Measurements from ENCODE around the gene MOB3A. TPM values are rescaled to one million over a fixed set of nuclear protein-coding genes. Genes with fewer than 3 reads are reported as not detected.
A peak's percentile ranks its signal among the peaks of the same experiment; 100 is the strongest.

The MOB3A gene
- total RNA-seq, 1 donor from 2014 or later = 69.2 TPM

DNA sequence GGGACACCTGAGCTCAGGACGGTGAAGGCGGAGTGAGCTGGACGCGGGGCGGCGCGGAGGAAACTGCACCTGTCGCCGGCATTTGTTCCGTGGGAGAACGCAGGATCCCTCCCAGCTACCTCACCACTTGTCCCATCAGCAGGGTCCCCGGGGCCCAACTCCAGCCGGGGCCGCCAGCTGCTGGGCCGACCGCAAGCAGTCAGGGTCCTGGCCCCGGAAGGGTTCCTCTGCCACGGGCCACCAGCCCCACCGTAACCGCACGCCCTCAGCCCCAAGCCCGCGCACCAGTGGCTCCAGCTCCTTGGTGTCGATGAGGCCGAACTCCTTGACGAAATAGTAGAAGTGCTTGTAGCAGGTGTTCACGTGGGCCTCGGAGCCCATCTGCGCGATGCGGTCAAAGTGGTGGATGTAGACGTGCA, 19.6 kb downstream of the MOB3A start:
- Histone ChIP-seq H3K36me3 (peaks cover 100% of the 10 kb centered on the region), H3K4me3 (no peak overlapping the region), H3K9me3 (no peaks in the 10 kb centered on the region), H3K4me1 (peaks cover 17% of the 10 kb centered on the region), H3K27ac (no peak overlapping the region), H3K27me3 (ENCODE audit: low read depth) (no peaks in the 10 kb centered on the region)
- DNase-seq (no peak), ATAC-seq (no peak)
- TF ChIP-seq CTCF (IDR thresholded peaks at IDR 0.05) = no peak
- intact Hi-C loops (cut with DNase I) = loop anchor here (10.0 kb wide), 1 partner anchor 62 kb away; the partner anchor contains the start of gene BTBD2

DNA sequence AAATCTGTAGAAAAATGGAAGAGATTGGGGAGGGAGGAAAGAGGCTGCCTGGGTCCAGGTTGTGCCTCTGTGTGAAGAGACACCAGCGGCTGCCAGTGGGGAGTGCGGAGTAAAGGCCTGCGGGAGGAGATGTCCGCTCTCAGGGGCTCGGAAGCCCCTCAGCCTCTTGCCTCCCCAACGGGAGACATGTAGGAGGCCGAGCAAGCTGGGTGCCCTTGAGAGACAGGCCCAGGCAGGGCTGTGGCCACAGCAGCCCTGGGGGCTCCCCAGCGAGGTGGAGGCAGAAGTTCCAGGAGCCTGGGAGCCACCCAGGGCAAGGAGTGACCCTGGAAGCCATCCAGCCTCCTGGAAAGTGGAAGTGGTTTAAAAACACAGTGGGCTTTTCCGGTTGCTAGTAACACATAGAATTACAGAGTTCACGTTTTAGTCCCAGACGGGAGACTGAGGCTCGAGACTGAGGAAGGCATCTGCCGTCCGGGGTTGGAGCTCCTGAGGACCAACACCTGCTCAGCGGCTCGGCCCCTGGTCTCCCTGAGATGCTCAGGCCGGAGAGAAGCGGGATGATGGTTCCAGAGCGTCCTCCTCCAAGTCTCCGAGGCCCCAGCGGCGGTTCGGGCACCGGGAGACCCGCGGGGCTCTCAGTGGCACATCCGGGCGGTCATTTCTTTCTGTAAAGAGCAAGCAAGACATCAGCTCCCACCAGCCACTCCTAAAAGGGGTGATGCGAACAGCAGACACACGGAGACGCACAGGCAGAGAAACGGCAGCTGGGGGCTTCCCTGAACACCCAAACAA, 23.2 kb downstream of the MOB3A start:
- no peaks in the 10 kb centered on the region for H3K9me3 ChIP-seq
- H3K27ac ChIP-seq = no peak overlapping the region
- DNase-seq (no peak), ATAC-seq (no peak)
- H3K36me3 ChIP-seq = peaks cover 72% of the 10 kb centered on the region
- peaks cover 20% of the 10 kb centered on the region for H3K4me1 ChIP-seq
- no peak overlapping the region for H3K4me3 ChIP-seq
- TF ChIP-seq CTCF (IDR thresholded peaks at IDR 0.05) = no peak
- intact Hi-C loops (cut with DNase I) = loop anchor here (10.0 kb wide), 1 partner anchor 58 kb away; the partner anchor contains the start of gene BTBD2
- H3K27me3 ChIP-seq (ENCODE audit: low read depth) = no peaks in the 10 kb centered on the region

GRCh38 chr19:2070986-2071673, 25.0 kb downstream of the MOB3A start:
- intact Hi-C loops (cut with DNase I) = loop anchor here (10.0 kb wide), 1 partner anchor 56 kb away; the partner anchor contains the start of gene BTBD2
- Histone ChIP-seq H3K4me1 (peaks cover 20% of the 10 kb centered on the region), H3K27ac (no peak overlapping the region), H3K9me3 (no peaks in the 10 kb centered on the region), H3K4me3 (no peak overlapping the region), H3K27me3 (ENCODE audit: low read depth) (no peaks in the 10 kb centered on the region), H3K36me3 (peaks cover 54% of the 10 kb centered on the region)
- TF ChIP-seq CTCF (IDR thresholded peaks at IDR 0.05) = no peak
- ATAC-seq (no peak), DNase-seq (no peak)

GRCh38 chr19:2070436-2070827, 25.7 kb downstream of the MOB3A start:
- H3K9me3 ChIP-seq = no peaks in the 10 kb centered on the region
- H3K4me3 ChIP-seq = no peak overlapping the region
- no peak overlapping the region for H3K27ac ChIP-seq
- H3K36me3 ChIP-seq = peaks cover 47% of the 10 kb centered on the region
- intact Hi-C loops (cut with DNase I) = loop anchor here (10.0 kb wide), 1 partner anchor 56 kb away; the partner anchor contains the start of gene BTBD2
- DNase-seq = no peak
- peaks cover 20% of the 10 kb centered on the region for H3K4me1 ChIP-seq
- H3K27me3 ChIP-seq (ENCODE audit: low read depth) = no peaks in the 10 kb centered on the region
- no peak for TF ChIP-seq CTCF (IDR thresholded peaks at IDR 0.05)
- ATAC-seq = no peak

- DNase-seq (no peak), ATAC-seq (no peak)
- Histone ChIP-seq H3K27me3 (ENCODE audit: low read depth) (no peaks in the 10 kb centered on the region), H3K9me3 (no peaks in the 10 kb centered on the region), H3K4me3 (no peak overlapping the region), H3K27ac (peak overlapping the region; percentile 73), H3K4me1 (peaks cover 44% of the 10 kb centered on the region), H3K36me3 (no peaks in the 10 kb centered on the region)
- TF ChIP-seq CTCF (IDR thresholded peaks at IDR 0.05) = no peak
- intact Hi-C loops (cut with DNase I) = no loop called here
These were observed 31.2 kb downstream of the MOB3A start for GRCh38 chr19:2064788-2065524.
